Measurements from ENCODE around the gene SPDYE16.
A peak's percentile ranks its signal among the peaks of the same experiment; 100 is the strongest.
"Not testable (repeated sequence)": the region's sequence is repeated elsewhere in the genome, so short reads cannot be mapped to it uniquely, and the experiment has no call there.

SPDYE16 gene, protein sequence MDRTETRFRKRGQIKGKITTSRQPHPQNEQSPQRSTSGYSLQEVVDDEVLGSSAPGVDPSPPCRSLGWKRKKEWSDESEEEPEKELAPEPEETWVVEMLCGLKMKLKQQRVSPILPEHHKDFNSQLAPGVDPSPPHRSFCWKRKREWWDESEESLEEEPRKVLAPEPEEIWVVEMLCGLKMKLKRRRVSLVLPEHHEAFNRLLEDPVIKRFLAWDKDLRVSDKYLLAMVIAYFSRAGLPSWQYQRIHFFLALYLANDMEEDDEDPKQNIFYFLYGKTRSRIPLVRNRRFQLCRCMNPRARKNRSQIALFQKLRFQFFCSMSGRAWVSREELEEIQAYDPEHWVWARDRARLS
- total RNA-seq: 0 to 0.15 (median 0) reads per million in 4 donors

DNA sequence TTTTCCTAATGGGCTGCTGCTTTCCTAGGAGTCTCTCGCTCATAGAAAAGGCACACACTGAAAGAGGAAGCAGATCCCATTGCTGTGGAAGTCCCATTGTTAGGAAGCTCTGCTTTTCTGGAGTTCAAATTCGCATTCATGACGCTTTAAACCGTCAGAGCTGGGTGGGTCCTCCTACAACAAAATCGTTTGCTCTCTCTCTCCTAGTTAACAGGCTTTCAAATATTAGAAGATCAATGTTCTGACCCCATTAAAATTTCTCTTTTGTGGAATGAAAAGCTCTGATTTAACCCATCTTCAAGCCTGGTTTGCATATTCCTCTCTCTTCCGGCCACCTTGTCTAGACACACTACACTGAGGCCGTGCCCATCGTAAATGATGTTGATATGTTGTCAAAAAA is at the start of gene SPDYE16:
Gene SPDYE16, minus strand, starts transcription at position 101 of the 400 bp plus-strand sequence. CDS start 1,838 bp downstream, outside the sequence.
- not testable (repeated sequence) for DNase-seq

DNA sequence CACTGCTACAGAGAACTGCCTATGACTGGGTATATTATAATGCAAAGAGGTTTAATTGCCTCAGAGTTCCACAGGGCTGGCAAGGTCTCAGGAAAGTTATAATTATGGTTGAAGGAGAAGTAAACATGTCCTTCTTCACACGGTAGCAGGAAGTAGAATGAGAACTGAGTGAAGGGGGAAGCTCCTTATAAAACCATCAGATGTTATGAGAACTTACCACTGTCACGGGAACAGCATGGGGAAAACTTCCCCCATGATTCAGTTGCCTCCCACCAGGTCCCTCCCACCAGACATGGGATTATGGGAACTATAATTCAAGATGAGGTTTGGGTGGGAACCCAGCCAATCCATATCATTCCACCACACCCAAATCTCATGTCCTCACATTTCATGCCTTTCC is 49.6 kb upstream of the SPDYE16 start:
- DNase-seq: not testable (repeated sequence)

DNA sequence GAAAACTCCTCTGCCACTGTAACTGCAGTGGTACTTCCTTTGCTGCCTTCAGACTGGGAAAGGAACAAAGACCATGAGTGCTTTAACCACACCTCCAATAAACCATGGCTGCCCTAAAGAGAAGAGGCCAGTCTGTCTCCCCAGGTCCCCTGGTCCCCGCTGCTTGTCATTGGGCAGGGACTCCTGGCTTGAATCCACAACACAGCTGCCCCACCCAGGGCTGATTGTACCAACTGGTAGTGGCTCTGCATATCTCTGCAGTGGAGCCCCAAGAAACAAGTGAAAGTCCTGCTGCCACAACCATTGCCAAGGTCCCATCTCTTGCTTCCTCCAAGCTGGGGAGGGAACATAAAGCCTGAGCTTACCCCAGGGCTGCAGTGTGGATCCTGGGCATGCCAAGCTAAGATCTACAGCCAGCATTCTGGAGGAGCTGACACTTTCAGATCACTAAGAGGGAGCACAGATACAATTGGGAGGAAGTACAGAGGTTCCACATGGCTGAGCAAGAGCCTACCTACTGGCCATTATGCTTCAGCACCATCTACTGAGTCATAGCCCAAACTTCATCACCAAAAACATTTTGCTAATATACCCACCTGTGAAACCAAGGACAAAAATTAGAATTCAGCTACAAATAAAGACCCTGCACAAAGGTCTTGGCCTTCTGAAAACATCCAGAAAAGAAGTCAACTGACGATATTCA is 48.7 kb upstream of the SPDYE16 start:
- DNase-seq: not testable (repeated sequence)

DNA sequence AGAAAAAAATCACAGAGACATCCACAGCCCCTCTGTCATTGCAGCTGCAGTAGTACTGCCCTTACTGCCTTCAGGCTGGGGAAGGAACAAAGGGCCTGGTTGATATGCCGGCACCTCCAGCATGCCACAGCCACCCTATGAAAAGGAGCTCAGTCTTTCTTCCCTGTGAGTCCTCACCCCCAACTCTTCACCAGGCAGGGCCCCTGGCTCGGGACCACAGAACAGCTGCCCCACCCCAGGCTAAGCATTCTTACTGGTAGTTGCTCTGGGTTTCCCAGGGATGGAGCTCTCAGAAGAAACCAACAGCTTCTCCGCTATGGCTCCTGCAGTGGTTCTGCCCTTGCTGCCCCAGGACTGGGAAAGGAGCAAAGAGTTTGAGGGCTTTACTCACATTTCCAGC is 47.9 kb upstream of the SPDYE16 start:
- not testable (repeated sequence) for DNase-seq

DNA sequence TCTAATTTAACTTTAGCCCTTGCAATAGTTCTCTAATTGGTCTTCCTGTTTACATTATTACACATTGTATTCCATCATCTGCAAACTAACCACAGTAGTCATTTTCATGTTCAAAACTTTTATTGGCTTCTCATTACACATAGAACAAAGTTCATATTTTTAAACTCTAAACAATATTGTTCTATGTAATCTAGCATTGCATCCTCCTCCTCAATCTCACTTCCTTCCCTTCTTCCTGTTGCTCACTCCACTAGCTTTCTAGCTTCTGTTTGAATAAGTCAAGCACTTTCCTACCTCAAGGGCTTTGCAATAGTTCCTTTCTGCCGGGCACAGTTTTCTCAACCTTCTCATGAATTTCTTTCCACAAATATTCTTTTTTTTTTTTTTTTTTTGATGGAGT is 45.5 kb upstream of the SPDYE16 start:
- not testable (repeated sequence) for DNase-seq

DNA sequence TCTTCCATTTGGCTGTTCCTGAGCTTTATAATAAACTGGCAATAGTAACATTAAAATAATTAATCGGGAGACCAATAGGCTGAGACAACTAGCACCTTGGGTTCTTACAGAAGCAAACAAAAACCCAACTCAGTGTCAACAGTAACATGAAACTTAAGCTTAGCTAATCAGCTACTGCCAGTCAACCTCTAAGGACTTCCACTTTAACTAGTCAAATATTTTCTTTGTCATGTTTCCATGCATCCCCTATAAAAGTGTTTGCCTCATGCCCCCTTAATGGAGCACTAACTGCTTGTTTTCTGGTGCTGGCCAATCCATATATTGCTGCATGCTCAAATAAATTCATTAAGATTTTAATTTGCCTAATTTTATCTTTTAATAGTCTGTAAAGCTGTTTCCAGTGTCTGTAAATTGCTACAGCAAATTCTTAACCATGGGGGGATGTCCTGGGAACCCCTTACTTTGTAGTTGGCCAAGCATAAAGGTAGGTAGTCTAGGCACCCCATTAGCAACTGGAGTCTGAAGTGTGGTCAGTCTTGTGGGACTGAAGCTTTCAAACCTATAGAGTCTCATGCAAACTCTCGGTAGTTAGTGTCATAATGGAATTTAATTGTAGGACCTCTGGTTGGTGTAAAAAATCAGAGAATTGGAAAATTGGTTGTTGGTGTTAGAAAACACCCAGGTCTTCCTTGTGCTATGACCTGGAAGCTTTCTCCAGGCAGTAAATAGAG is 43.7 kb upstream of the SPDYE16 start:
- DNase-seq: not testable (repeated sequence)

DNA sequence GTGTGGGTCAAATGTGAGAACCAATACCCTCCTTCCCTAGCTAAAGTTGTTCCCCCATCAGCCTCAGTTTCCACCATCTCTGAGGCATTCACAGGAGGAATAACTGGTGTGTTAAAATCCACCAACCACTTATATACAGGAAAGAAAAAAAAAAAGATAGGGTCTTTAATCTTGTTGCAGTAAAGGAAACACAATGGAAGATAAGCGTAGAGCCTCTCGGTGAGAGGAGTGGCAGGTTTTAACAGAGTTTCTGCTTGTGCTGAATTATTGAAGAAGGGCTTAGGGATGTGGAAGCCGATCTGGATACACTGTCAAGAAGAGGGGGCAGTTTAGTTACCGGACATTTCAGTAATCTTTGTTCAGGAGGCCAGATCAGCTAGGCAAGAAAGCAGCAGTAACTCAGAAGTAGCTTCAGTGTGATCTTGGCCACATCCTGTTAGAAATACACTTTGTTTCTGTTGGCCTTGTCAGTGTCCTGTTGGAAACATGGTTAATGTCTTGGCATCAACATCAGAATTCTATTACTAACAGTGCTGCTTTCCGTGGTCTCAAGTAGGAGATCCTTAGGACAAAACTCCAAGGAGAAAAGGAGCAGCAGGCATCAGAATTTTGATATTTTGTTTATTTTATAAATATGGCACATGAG is 40.7 kb upstream of the SPDYE16 start:
- DNase-seq: peak in 1 of 5 donors; percentile 29

DNA sequence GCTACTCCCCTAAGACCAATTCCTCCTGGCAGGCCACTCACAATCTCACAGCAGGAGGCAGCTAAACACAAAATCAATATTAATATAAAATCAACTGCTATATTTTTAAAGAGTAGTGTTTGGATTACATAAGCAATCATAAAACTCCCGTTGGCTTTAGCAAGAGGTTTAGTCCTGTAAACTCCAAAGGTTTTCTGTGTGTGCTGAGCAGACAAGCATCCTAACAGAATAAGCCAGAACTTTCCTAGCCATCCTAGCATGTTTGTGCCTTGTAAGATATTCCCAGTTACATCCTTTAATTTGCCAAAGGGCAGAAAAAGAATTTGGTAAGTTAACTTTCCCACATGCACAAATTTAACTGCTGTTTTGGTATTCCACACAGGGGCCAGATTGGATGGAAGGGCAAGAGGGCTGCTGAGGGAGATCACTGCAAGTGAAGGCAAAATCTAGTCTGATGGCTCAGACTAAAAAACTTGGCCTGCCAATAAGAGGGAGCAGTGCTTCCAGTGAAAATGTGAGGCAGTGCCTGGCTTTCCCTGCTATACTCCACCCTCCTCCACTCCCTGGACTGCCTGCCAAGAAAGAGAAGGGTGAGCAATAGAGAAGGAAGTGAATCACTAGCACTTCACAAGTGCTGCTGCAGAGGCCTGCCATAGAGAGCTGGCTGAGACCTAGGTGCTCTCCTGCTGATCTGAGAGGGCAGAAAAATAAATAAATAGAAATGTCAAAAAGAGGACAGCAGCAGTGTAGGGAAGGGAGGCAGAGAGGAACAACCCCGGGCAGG is 39.9 kb upstream of the SPDYE16 start:
- not testable (repeated sequence) for DNase-seq

DNA sequence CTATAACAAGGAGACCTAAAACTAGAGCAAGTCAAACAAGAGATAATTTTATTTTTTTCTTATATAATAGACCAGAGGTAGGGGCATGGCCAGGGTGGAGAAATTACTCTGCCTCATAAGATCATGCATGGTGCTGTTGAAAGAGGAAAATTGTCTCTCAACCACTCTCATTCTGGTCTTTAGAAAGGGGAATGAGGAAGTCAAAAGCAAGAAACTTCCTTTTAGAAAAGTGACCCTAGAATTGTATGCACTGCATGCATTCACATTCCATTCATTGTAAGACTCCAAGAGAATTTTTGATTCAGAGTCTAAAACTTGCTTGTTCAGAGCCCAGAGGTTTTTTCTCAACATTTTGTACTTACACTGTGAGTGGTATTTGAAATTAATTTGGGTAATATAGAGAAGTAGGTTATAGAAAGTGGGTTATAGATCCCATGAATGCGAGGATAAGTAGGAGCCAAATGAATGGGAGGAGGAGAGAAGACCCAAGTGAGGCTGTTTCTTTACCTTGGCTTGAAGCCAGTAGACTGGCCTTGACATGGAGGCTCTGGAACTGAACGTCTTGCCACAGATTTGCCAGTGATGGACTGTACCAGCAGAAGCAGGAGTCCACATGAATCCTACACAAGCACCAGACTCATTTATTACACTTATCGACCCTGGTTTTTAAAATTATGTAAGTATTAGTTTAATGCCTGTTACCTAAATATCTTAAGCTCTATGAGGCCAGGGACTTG is 33.0 kb upstream of the SPDYE16 start:
- not testable (repeated sequence) for DNase-seq

DNA sequence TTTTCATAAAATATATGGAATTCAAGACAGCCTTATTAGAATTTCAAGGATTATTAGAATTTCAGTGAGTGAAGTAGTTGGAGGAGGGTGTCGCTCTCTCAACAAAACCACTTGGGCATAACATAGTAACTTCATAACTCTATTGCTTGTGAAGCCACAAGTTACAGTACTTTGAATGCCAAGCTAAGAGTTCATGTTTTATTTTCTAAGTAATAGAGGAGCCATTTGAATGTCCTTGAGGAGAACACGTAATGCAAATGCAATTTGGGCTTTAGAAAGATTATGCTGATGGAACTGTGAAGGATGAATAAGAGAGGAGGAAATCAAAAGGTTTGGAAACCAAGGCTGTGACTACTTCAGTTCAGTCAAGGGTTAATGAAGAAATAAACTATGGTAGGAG is 32.3 kb upstream of the SPDYE16 start:
- DNase-seq: not testable (repeated sequence)

DNA sequence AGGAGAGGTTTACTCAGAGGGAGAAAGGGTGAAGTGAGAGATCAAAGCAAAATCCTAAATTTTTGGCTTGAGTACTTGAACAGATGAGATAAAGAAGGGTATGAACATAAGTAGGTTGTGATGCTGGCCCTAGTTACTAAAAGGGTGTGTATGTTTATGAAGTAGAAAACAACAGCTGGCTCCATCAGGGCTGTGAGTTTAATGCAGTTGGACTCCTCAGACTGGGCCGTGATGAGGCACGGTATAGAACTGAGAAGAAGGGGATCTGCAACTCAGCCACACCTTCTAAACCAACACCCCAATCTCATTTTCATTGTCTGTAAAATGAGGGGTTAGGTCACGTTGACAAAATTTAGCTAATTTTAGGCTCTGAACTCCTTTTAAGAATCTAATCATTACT is 29.2 kb upstream of the SPDYE16 start:
- not testable (repeated sequence) for DNase-seq

DNA sequence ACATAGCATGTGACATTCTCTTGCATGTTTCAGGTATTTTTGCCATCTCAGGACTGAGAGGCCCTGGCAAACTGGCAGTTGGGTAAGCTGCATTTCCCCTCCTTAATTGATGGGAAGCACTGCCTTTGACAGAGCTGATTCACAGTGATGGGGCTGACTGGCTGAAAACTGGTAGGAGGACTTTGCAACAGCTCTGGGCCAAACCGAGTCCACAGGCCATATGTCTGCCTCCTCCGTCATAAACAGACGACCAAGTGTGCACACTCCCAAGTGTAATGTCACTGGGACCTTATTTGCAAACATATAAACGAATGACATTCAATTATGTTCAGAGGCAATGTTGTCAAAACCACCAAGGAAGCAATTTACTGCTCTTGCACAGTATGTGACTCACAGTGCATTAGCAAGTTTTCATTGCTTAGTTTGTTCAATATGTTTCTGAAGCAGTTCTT is 27.3 kb upstream of the SPDYE16 start:
- not testable (repeated sequence) for DNase-seq

DNA sequence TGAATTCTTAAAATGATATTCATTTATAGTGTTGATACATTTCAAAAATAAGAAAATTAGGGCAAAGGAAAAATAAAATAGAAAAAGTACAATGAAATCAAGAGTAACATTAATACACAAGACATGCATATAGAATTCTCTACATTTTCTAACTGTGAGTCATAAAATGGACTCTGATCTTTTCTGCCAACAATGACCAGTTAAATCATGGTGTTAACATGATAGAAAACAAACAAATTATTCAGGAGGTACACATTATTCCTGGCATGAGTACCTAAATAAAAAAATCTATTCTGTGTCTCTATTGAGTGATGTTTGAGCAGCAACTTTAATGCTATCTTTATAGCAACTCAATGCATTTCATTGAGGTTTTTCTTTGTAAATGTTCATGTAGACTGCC is 25.6 kb upstream of the SPDYE16 start:
- not testable (repeated sequence) for DNase-seq

DNA sequence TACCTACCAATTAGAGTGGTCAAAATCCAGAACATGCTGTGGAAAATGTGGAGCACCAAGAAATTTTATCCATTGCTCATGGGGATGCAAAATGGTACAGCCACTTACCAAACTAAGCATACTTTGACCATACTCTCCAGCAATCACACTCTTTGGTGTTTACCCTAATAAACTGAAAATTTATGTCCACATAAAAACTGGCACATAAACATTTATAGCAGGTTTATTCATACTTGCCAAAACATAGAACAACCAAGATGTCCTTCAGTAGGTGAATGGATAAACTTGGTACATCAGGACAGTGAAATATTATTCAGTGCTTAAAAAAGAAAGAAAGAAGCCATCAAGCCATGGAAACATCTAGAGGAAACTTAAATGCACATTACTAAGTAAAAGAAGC is 24.7 kb upstream of the SPDYE16 start:
- DNase-seq: not testable (repeated sequence)

DNA sequence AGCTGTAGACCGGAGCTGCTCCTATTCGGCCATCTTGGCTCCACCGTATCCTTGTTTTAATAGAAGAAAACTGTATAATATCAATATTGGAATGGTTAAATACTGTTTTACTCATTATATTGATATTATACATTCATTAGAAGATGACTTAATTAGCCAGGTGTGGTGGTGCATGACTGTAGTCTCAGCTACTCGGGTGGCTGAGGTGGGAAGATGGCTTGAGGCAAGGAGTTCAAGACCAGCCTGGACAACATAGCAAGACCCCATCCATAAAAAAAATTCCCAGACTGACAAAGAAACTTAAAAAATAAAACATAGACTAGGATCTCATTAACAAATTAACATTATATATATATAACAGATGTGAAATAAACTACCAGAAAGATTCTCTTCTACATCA is 24.2 kb upstream of the SPDYE16 start:
- not testable (repeated sequence) for DNase-seq

DNA sequence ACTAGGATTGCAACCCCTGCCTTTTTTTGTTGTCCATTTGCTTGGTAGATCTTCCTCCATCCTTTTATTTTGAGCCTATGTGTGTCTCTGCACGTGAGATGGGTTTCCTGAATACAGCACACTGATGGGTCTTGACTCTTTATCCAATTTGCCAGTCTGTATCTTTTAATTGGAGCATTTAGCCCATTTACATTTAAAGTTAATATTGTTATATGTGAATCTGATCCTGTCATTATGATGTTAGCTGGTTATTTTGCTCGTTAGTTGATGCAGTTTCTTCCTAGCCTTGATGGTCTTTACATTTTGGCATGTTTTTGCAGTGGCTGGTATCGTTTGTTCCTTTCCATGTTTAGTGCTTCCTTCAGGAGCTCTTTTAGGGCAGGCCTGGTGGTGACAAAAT is 21.9 kb upstream of the SPDYE16 start:
- DNase-seq: not testable (repeated sequence)

DNA sequence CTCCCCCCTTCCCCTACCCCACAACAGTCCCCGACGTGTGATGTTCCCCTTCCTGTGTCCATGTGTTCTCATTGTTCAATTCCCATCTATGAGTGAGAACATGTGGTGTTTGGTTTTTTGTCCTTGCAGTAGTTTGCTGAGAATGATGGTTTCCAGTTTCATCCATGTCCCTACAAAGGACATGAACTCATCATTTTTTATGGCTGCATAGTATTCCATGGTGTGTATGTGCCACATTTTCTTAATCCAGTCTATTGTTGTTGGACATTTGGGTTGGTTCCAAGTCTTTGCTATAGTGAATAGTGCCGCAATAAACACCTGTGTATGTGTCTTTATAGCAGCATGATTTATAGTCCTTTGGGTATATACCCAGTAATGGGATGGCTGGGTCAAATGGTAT is 18.2 kb upstream of the SPDYE16 start:
- DNase-seq: not testable (repeated sequence)

DNA sequence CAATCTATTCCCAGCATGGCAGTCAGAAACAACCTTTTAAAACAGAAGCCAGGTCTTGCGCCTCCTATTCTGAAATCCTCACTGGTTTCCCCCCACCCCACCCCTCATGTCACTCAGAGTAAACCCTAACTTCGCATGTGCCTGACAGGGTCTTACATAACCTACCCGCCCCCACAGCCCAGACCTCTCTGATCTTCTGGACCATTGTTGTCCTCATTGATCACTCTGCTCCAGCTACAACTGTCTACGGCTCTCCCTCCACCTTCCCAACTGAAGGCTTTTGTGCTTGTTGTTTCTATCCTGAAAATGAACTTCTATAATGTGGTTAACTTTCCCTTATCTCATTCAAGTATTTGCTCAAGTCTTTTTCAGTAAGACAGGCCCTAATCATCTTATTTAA is 17.1 kb upstream of the SPDYE16 start:
- not testable (repeated sequence) for DNase-seq

DNA sequence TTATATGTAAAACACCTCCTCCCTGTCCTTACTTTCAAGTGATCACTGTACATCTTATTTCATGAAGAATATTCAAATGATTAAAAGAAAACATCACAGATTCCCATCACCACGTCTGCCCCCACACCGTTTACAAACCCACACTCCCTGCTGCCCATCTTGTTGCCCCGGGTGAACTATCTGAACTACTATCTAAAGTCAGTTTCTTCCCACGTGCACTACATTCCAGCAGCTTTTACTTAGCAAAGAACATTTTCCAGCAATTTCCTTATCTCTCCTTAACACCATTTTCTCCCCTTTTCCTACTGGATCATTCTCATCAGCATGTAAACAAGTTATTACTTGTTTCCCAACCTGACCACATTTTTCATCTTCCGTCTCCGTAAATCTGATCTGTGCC is 16.6 kb upstream of the SPDYE16 start:
- not testable (repeated sequence) for DNase-seq

DNA sequence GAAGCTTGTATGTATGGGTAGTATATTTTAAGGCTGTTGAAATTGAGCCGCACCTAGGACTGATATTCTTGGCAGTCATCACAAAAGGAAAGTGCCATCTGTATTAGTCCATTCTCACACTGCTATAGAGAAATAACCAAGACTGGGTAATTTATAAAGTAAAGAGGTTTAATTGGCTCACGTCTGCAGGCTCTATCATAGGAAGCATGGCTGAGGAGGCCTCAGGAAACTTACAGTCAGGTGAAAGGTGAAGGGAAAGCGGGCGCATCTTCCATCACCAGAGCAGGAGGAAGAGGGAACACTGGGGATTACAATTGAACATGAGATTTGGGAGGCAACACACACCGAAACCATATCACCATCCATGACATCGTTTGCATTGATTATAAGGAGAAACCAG is 8.9 kb upstream of the SPDYE16 start:
- not testable (repeated sequence) for DNase-seq

DNA sequence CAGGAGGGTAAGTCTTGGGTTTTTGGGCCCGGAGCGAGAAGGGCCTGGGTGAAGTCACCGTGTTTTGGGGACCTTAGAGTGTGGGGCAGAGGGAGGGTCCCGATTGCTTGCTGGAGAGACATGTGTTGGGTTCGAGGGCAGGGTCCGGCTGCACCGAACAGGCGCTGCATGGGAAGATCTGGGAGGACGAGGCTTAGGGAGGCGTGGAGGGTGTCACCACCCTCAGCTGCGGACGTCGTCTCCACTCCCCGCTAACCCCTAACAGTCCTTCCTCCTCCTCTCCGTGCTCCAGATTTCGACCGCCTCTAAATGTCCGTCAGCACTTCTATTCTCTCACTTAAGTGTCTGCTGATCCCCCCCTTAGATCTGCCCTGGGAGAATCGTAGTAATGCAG is 6.8 kb upstream of the SPDYE16 start:
- DNase-seq: not testable (repeated sequence)
